SW 1271 (cell line): ENCODE data around the gene SLC25A15.
"Not testable (repeated sequence)": the region's sequence is repeated elsewhere in the genome, so short reads cannot be mapped to it uniquely, and the experiment has no call there.

ENCODE experiments used
- DNase-seq, 2 experiments: peaks; one replicate each; lab custom pipeline; 2025; lab: John Stamatoyannopoulos, UW

Gene SLC25A15

DNA sequence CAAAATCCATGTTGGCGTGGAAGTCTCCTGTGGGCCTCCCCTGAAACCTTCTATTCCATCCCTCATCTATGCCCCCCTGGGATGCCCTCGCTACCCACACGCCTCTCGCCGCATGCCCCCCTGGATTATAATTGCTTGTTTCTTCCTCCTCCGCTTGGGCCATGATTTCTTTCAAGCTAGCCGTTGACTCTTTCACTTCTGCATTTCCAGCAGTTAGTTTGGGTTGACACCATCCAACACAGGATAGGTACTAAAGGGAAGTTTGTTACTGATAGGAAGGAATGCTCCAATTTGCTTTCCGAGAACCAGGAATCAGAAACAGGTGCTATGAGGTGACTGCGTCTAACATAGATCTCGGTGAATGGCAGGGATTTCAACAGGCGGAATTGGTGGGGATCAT is 7.7 kb upstream of the SLC25A15 start:
- DNase-seq: no peak

DNA sequence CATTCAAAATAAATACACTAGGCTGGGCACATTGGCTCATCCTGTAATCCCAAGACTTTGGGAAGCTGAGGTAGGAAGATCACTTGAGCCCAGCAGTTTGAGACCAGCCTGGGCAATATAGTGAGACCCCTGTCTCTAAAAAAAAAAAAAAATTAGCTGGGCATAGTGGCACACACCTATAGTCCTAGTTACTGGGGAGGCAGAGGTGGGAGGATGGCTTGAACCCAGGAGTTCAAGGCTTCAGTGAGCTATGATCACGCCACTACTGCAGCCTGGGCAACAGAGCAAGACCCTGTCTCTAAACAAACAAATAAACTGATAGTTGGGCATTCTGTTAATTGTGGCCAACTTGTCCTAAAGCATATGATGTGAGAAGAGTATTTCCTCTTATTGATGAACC is 6.4 kb upstream of the SLC25A15 start:
- not testable (repeated sequence) for DNase-seq

GRCh38 chr13:40784540-40784939 is 4.9 kb upstream of the SLC25A15 start:
- DNase-seq: no peak

DNA sequence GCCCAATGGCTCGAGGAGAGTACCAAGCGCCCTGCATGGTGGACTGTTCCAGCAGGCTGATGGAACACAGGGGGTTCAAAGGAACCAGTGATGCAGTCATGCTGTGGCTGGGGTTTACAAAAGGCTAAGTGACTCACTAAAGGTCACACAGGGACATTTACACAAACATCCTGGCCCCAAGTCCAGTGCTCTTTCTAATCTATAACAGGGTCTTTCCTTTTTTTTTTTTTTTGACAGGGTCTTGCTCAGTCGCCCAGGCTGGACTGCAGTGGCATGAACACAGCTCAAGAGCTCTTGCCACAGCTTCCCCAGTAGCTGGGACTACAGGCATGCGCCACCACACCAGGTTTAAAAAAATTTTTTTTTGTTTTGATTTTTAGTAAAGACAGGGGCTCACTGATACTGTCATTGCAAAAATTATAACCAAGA is 2.8 kb upstream of the SLC25A15 start:
- no peak for DNase-seq

DNA sequence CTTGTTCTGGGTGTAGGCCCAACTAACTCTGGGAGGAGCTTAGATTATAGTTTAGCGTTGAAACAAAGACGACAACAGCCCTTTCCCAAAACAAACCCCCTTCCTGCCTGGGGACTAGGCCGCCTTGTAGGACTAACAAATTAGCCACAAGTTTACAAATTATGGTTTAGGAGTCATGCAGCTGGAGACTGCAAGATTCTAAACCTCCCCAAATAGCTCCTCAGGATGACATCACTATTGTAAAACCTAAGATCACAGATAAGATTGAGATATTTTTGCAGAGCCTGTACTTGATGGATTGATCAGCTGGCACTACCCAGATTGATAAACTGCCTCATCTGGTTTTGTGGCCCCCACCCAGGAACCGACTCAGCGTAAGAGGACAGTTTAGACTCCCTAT is 2.3 kb upstream of the SLC25A15 start:
- DNase-seq: no peak

GRCh38 chr13:40788540-40789274 is 704 bp upstream of the SLC25A15 start:
- DNase-seq: peak in 1 of 2 experiments; percentile 30

DNA sequence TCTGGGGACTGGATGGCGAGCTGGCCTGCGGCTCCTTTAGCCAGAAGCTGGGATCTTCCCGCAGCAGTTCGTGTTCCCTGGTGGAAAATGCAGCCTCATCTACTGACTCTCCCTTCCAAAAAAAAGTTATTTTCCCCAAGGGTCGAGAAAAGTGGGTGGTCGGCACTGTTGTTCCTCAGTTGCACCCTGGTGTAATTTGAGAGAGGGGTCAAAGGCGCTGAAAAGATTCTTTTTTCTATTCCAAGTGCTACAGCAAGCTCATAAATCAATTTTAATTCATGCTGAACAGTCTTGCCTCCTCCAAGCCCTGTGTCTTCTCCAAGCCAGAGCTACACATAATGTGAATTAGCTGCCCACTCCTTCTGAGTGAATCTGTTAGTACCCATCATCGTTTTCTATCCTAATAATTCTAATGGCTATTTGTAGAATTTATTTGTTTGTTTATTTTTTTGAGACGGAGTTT is 774 bp downstream of the SLC25A15 start:
- no peak for DNase-seq

DNA sequence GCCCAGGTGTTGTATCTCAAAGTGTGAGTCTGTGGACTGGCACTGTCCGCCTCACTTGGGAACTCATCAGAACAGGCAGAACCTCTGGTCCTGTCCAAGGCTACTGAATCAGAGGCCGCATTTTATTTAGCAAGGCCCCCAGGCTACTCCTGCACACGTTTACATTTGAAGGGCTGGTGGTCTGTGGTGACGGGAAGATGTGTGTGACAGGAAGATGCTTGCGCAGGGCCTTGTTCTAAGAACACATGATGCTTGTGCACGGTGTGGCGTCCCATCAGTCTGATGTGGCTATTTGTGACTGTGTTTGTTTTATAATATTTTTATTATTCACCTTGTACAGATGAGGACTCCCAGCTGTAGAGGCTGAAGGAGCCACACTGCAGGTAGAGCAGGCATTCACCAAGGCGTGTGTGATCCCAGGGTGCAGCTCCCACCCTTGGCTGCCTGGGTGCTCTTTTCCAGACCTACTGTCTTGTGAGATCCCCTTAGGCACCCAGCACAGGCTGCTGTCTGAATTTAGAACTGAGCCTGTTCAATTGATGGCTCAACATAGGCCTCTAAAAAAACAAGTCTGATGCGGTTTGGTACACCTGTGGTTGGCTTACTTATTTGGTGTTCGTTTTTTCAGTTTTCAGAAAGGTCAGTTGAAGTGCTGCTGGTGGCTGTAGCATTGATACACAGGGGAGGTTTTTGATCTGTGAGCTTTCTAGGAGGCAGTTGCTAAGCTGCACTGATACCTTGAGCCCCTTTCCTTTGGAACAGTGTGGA is 3.1 kb downstream of the SLC25A15 start:
- no peak for DNase-seq

DNA sequence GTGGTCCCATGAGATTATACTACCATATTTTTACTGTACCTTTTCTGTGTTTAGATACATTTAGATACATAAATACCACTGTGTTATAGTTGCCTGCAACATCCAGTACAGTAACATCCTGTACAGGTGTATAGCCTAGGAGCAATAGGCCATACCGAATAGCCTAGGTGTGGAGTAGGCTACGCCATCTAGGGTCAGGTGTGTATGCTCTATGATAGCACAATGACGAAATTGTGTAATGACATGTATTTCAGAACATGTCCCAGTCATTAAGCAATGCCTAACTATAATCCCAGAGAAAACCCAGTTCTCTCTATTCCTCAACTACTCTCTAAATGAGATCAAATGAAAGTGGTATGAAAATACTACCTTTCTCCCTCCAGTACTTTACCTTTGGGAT is 3.9 kb downstream of the SLC25A15 start:
- DNase-seq: no peak

DNA sequence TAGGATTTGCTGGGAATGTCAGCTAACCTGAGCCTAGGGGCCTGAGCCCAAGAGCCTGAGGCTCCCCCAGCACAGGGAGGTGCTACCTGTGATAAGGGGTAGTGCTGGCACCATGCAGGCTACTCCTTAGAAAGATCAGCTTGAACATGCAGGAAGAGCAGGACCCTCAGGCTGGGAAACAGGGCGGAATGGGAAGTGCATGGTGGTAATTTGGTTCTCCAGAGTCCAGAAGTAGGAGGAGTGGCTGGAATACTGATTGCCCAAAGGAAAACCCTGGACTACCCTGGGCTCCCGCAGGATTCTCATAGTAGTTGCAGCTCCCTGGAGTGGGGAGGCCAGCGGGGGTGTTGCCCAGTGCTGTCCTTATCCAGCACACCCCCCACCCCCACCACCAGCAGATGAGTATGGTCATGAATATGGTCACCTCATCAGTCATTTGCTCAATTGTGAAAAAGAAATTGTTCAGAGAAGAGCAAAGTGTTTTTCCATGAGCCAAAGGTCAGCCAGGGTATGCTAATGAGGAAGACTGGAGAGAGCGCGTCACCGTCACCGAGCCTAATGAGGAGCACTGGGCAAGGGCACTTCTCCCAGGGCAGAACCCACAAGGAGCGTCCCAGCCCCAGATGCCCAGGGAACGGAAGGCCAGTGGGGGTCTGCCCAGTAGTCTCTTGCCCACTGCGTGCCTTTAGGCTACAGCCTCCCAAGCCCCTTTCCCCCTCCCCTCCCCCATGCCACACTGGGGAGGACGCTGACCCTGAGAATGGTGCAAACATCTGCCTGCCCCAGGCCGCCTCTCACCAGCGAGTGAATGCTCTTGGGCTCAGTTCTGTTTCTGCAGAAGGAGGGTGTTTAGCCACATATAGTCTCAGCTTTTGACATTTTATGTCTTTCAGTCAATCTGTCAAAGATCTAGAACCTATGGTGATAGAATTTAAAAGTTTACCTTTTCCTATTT is 5.3 kb downstream of the SLC25A15 start:
- no peak for DNase-seq

DNA sequence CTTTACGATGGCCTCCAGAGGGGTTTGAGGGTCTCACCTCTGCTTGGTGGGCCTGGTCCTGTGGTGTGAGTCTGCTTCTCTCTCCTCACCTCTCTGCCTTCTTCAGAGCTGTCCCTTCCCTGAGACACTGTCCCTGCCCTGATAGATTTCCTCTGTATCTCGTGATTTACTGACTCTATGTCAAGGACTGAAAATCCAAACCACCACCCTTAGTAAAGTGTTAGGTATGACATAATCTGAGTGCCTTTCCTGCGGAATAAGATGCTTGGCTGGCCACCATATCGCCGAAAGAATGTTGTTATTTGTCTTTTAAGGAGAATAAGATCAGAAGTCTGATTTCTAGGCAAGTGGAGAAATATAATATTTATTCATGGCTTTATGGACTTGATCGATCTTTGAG is 7.2 kb downstream of the SLC25A15 start:
- no peak for DNase-seq

DNA sequence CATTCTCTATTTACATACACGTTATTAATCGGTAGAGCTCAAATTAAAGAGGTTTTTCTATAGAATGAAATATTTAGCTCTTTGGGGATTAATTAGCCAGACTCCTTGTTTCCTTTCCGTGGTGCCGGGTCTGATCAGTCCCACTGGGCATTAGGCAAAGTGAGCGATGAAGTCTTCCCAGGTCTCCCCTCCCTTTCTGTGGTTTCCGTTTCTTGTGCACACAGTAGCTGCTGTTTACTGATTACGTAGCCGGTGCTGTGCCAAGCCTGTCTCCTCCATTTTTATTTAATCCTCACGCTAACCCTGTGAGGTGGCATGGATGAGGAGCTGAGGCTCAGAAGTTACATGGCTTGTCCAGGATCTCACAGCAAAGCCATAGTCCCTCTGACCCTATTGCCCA is 9.0 kb downstream of the SLC25A15 start:
- no peak for DNase-seq

- DNase-seq: no peak
Measured at GRCh38 chr13:40799508-40799907, 10.1 kb downstream of the SLC25A15 start.

DNA sequence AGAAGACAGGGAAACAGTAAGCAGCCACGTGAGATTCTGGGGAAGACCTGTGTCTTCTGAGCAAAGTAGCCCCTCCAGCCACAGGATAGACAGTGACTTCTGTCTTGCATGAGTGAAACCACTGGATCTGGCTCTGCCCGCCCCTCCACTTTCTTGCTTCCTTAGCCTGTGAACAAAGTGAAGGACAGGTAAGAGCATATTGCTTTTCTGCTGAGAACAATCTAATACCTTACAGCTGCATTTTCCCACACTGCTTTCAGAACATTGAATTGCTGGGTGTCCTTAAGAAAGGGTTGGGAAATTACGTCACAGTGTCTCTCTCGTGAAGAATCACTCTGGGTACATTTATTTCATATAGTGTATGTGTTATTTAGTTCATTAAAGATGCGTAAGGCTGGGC is 11.1 kb downstream of the SLC25A15 start:
- DNase-seq: no peak

DNA sequence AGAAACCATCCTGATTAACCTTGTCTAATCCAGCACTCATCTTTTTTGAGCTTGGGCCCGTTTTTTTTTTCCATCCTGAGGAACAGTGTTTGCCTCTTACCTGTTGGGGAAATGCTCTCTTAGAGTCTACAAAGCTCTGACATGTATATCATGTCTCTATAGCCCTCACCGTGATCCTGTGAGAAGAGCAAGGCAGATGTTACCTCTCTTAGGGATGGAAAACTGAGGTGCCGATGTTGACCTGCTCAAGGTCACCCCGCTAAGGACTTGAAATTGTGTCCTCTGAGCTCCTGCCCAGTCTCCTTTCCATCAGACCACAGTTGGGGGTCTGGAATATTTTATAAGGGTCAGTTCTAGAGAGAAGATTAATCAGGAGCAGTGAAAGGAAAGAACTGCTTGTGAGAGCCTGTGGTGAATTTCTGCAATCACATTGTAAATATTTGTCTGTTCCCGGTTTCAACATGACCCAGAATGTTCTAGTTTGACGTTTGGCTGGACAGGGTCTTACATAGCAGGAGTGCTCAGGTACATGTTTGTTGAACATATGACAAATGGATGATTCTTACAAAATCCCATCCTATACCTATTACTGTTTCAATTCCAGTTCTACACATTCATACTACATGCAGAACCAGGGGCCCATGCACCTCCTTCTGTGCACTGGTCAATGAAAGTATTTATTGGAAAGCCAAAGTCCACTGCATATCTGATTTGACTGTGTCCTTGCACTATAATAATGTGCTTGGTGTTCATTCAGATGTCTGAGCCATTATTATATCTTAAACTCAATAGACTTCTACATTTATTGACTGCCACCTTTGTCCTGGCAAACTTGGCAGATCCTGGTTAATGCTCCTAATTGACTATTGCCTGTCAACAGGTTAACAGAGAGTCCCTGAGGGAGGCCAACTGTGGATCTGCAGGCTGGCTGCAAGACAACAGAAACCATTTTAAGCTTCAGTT is 12.1 kb downstream of the SLC25A15 start:
- no peak for DNase-seq

DNA sequence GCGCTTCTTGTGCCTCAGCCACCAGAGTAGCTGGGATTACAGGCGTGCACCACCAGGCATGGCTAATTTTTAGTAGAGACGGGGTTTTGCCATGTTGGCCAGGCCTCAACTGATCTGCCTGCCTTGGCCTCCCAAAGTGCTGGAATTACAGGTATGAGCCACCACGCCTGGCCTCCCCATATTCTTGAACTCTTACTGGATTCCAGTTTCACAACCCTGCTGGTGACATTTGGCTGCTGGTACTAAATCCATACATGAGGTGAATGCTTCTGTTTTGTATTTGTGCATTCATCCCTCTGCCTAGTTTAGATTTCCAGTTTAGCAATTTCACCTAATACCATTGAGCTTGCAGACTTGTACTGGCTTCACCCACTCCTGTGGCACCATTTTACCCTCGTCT is 13.9 kb downstream of the SLC25A15 start:
- DNase-seq: no peak

GRCh38 chr13:40806241-40806640 is 16.8 kb downstream of the SLC25A15 start:
- DNase-seq: no peak

DNA sequence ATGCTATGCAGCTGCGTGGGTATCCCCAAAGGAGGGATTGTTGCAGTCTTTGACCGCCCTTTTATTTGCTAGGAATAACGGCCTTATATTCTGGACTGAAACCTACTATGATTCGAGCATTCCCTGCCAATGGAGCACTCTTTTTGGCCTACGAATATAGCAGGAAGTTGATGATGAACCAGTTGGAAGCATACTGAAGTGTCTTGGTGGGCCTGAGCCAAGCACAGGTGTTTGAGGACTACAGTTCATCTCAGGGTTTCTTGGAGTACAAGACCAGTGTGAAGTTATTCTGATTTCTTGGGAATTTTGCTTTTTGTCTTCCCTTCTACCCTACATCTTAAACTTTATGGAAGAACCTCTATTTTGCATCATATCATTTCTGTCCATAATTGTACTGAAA is 20.1 kb downstream of the SLC25A15 start:
- DNase-seq: no peak

- DNase-seq: no peak
Measured at GRCh38 chr13:40812102-40812501, 22.7 kb downstream of the SLC25A15 start.

- DNase-seq: no peak
Measured at GRCh38 chr13:40812724-40813445, 23.5 kb downstream of the SLC25A15 start.
